Thyroid gland (tissue), 4 donors: Measurements from ENCODE around the gene TUBAL3.

Experiments
- POLR2A ChIP-seq, 2 donors: fragments of 450-650 bp; IDR thresholded peaks; one replicate each; pipeline ENCODE4 v1.6.1; 2017; ENCODE audit warnings: antibody characterized with exemption in 2 of 2, mild to moderate bottlenecking in 2 of 2, moderate library complexity in 1 of 2
- TF ChIP-seq, protein P1 (sequence below), 6 experiments: fragments of 200-600 bp in 3 of 6; fragments of 450-650 bp in 3 of 6; sonication (generic) in 3 of 6; IDR thresholded peaks; one replicate each; pipeline ENCODE4 v1.5.1; 2016 to 2019; ENCODE audit warnings: antibody characterized with exemption in 6 of 6, mild to moderate bottlenecking in 2 of 6, inconsistent platforms in 1 of 6, moderate library complexity in 1 of 6

DNA sequence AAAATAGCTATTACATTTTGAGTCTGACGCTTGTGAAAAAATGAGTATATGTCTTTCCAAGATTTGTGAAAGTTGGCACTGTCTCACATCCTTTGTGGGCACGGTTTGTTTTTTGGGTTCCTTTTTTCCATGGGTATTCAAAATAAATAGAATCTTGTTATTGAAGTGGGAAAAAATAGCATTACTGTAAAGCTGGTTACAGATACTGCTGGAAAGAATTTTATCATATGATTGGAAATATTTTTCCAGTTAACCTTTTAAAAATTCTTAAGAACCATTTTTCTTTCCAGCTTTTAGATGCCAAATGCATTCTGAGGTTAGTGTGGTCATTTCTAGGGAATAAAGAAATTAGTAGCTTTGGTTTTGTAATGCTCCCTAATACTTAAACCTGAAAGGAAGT, 19.1 kb upstream of the TUBAL3 start:
- TF ChIP-seq, protein P1, sequence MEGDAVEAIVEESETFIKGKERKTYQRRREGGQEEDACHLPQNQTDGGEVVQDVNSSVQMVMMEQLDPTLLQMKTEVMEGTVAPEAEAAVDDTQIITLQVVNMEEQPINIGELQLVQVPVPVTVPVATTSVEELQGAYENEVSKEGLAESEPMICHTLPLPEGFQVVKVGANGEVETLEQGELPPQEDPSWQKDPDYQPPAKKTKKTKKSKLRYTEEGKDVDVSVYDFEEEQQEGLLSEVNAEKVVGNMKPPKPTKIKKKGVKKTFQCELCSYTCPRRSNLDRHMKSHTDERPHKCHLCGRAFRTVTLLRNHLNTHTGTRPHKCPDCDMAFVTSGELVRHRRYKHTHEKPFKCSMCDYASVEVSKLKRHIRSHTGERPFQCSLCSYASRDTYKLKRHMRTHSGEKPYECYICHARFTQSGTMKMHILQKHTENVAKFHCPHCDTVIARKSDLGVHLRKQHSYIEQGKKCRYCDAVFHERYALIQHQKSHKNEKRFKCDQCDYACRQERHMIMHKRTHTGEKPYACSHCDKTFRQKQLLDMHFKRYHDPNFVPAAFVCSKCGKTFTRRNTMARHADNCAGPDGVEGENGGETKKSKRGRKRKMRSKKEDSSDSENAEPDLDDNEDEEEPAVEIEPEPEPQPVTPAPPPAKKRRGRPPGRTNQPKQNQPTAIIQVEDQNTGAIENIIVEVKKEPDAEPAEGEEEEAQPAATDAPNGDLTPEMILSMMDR (IDR thresholded peaks at IDR 0.05): no peak
- no peak for TF ChIP-seq POLR2A (IDR thresholded peaks at IDR 0.05)
